ENCODE data around the gene JAK2.
"Not testable (repeated sequence)": the region's sequence is repeated elsewhere in the genome, so short reads cannot be mapped to it uniquely, and the experiment has no call there.

The JAK2 gene

DNA sequence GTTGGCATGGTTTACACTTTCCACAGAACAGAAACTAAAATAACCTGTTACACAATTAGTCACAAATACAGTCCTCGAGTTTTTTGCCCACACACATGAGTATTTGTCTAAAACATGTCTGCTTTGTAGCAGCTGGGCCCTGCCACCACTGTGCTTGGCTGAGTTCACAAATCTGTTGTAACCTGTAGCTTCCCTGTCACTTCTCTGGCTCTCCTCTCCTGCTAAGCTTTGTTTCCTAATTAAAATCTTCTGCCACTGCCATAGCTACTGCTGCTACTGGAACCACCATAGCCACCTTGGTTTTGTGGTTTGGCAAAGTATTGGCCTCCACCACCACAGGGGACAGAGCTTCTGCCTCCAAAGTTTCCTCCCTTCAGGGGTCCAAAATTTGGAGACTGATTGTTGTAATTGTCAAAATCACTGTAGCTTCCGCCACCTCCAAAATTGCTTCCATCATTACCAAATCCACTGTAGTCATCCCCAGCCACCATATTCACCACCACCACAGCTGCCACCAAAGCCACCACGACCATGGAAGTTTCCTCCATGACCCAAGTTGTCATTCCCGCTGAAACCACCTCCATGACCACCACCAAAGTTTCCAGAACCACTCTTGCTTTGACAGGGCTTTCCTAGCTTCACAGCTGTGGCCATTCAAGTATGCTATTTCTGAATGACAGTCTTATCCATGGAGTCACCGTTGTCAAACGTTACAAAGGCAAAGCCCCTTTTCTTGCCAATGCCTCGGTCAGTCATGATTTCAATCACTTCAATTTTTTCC is 40.5 kb upstream of the JAK2 start:
- not testable (repeated sequence) for ATAC-seq

DNA sequence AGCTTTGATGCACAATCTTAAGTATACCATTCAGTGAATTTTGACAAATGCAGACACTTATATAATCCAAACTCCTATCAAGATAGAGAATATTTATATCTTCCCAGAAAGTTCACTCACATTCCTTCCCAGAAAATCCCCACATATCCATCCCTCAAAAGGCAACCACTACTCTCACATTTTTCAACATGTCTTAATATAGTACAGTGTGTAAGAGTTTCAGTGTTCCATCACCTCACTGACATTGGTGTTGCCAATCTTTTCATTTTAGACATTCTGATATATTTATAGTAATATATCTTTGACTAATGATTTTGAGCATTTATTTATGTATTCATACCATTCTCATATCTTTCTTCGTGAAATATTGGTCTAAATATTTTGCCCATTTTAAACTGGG is 38.1 kb upstream of the JAK2 start:
- TF ChIP-seq TCF4 (CRISPR knock-in tag; IDR thresholded peaks at IDR 0.05; ENCODE audit: borderline replicate concordance) (no peak), CSDC2 (CRISPR knock-in tag; IDR thresholded peaks at IDR 0.05) (no peak), RARB (CRISPR knock-in tag; IDR thresholded peaks at IDR 0.05) (no peak), BACH2 (CRISPR knock-in tag; IDR thresholded peaks at IDR 0.05; ENCODE audit: borderline replicate concordance) (no peak), PPARA (CRISPR knock-in tag; IDR thresholded peaks at IDR 0.05; ENCODE audit: borderline replicate concordance) (no peak), ISL1 (CRISPR knock-in tag; IDR thresholded peaks at IDR 0.05) (no peak), OSR1 (CRISPR knock-in tag; IDR thresholded peaks at IDR 0.05) (no peak), ZC3H10 (CRISPR knock-in tag; IDR thresholded peaks at IDR 0.05) (no peak), ESRRG (CRISPR knock-in tag; IDR thresholded peaks at IDR 0.05) (no peak), ZNF8 (CRISPR knock-in tag; IDR thresholded peaks at IDR 0.05) (no peak), ZFP3 (CRISPR knock-in tag; IDR thresholded peaks at IDR 0.05) (no peak), ZFP30 (CRISPR knock-in tag; IDR thresholded peaks at IDR 0.05) (no peak)
- TF ChIP-seq, protein P1, sequence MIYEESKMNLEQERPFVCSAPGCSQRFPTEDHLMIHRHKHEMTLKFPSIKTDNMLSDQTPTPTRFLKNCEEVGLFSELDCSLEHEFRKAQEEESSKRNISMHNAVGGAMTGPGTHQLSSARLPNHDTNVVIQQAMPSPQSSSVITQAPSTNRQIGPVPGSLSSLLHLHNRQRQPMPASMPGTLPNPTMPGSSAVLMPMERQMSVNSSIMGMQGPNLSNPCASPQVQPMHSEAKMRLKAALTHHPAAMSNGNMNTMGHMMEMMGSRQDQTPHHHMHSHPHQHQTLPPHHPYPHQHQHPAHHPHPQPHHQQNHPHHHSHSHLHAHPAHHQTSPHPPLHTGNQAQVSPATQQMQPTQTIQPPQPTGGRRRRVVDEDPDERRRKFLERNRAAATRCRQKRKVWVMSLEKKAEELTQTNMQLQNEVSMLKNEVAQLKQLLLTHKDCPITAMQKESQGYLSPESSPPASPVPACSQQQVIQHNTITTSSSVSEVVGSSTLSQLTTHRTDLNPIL (CRISPR knock-in tag; IDR thresholded peaks at IDR 0.05; ENCODE audit: low read depth) = no peak
- TF ChIP-seq, protein P2, sequence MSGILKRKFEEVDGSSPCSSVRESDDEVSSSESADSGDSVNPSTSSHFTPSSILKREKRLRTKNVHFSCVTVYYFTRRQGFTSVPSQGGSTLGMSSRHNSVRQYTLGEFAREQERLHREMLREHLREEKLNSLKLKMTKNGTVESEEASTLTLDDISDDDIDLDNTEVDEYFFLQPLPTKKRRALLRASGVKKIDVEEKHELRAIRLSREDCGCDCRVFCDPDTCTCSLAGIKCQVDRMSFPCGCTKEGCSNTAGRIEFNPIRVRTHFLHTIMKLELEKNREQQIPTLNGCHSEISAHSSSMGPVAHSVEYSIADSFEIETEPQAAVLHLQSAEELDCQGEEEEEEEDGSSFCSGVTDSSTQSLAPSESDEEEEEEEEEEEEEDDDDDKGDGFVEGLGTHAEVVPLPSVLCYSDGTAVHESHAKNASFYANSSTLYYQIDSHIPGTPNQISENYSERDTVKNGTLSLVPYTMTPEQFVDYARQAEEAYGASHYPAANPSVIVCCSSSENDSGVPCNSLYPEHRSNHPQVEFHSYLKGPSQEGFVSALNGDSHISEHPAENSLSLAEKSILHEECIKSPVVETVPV (CRISPR knock-in tag; IDR thresholded peaks at IDR 0.05) = no peak
- TF ChIP-seq, protein P3, sequence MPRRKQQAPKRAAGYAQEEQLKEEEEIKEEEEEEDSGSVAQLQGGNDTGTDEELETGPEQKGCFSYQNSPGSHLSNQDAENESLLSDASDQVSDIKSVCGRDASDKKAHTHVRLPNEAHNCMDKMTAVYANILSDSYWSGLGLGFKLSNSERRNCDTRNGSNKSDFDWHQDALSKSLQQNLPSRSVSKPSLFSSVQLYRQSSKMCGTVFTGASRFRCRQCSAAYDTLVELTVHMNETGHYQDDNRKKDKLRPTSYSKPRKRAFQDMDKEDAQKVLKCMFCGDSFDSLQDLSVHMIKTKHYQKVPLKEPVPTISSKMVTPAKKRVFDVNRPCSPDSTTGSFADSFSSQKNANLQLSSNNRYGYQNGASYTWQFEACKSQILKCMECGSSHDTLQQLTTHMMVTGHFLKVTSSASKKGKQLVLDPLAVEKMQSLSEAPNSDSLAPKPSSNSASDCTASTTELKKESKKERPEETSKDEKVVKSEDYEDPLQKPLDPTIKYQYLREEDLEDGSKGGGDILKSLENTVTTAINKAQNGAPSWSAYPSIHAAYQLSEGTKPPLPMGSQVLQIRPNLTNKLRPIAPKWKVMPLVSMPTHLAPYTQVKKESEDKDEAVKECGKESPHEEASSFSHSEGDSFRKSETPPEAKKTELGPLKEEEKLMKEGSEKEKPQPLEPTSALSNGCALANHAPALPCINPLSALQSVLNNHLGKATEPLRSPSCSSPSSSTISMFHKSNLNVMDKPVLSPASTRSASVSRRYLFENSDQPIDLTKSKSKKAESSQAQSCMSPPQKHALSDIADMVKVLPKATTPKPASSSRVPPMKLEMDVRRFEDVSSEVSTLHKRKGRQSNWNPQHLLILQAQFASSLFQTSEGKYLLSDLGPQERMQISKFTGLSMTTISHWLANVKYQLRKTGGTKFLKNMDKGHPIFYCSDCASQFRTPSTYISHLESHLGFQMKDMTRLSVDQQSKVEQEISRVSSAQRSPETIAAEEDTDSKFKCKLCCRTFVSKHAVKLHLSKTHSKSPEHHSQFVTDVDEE (CRISPR knock-in tag; IDR thresholded peaks at IDR 0.05) = no peak

DNA sequence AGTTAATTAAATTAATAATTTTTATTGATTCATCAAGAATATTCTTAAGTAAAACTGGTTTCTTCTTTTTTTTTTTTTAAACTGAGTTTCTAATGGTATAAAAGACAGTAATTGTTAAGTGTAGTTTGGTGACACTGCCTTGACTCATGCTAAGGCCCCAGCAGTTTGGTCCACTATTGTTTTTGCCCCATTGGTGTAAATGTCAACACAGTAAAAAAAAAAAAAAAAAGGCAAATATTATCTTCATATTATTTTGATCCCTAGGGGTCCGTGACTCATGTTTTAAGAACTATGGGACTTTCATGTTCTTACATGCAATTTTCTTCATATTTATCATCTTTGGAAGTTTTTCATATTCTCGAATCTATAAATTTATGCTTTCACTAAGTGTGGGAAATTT is 29.2 kb upstream of the JAK2 start:
- ATAC-seq = no peak
- TF ChIP-seq OSR1 (CRISPR knock-in tag; IDR thresholded peaks at IDR 0.05) = no peak
- TF ChIP-seq, protein P2 (CRISPR knock-in tag; IDR thresholded peaks at IDR 0.05) = no peak
- TF ChIP-seq GLIS3 (CRISPR knock-in tag; IDR thresholded peaks at IDR 0.05) = no peak
- no peak for TF ChIP-seq ZC3H10 (CRISPR knock-in tag; IDR thresholded peaks at IDR 0.05)
- no peak for TF ChIP-seq TCF4 (CRISPR knock-in tag; IDR thresholded peaks at IDR 0.05; ENCODE audit: borderline replicate concordance)

More for the DNA sequence above, 38.1 kb upstream of the JAK2 start:
- ATAC-seq = no peak

DNA sequence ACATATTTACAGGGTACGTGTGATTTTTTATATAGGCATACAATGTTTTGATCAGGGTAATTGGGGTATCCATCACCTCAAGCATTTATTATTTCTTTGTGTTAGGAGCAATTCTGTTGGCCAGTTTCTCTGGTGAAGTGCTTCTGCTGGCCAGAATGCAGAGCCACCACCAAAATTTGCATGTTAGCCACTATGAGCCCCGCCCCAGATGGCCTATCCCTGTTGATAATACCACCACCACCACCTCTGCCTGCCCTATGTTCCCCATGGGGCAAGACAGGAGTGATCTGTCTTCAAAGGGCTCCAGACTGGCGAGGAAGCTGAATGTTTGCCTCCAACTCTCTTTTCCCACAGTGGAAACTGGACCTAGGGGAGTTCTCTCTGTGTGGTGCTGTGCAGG is 26.0 kb upstream of the JAK2 start:
- no peak for ATAC-seq
- TF ChIP-seq ISL1 (CRISPR knock-in tag; IDR thresholded peaks at IDR 0.05) (no peak), ZC3H10 (CRISPR knock-in tag; IDR thresholded peaks at IDR 0.05) (no peak), TOX (CRISPR knock-in tag; IDR thresholded peaks at IDR 0.05; ENCODE audit: borderline replicate concordance) (no peak), ESRRG (CRISPR knock-in tag; IDR thresholded peaks at IDR 0.05) (no peak), ZNF565 (CRISPR knock-in tag; conservative IDR thresholded peaks at IDR 0.05; ENCODE audit: low read depth) (no peak), PPARA (CRISPR knock-in tag; IDR thresholded peaks at IDR 0.05; ENCODE audit: borderline replicate concordance) (no peak), BACH2 (CRISPR knock-in tag; IDR thresholded peaks at IDR 0.05; ENCODE audit: borderline replicate concordance) (no peak), CSDC2 (CRISPR knock-in tag; IDR thresholded peaks at IDR 0.05) (no peak), SNAI2 (CRISPR knock-in tag; IDR thresholded peaks at IDR 0.05) (no peak), RARB (CRISPR knock-in tag; IDR thresholded peaks at IDR 0.05) (no peak)
- TF ChIP-seq, protein P1 (CRISPR knock-in tag; IDR thresholded peaks at IDR 0.05; ENCODE audit: low read depth) = no peak
- TF ChIP-seq, protein P4, sequence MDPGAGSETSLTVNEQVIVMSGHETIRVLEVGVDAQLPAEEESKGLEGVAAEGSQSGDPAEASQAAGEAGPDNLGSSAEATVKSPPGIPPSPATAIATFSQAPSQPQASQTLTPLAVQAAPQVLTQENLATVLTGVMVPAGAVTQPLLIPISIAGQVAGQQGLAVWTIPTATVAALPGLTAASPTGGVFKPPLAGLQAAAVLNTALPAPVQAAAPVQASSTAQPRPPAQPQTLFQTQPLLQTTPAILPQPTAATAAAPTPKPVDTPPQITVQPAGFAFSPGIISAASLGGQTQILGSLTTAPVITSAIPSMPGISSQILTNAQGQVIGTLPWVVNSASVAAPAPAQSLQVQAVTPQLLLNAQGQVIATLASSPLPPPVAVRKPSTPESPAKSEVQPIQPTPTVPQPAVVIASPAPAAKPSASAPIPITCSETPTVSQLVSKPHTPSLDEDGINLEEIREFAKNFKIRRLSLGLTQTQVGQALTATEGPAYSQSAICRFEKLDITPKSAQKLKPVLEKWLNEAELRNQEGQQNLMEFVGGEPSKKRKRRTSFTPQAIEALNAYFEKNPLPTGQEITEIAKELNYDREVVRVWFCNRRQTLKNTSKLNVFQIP (CRISPR knock-in tag; IDR thresholded peaks at IDR 0.05; ENCODE audit: borderline replicate concordance, low read depth) = no peak
- TF ChIP-seq, protein P5, sequence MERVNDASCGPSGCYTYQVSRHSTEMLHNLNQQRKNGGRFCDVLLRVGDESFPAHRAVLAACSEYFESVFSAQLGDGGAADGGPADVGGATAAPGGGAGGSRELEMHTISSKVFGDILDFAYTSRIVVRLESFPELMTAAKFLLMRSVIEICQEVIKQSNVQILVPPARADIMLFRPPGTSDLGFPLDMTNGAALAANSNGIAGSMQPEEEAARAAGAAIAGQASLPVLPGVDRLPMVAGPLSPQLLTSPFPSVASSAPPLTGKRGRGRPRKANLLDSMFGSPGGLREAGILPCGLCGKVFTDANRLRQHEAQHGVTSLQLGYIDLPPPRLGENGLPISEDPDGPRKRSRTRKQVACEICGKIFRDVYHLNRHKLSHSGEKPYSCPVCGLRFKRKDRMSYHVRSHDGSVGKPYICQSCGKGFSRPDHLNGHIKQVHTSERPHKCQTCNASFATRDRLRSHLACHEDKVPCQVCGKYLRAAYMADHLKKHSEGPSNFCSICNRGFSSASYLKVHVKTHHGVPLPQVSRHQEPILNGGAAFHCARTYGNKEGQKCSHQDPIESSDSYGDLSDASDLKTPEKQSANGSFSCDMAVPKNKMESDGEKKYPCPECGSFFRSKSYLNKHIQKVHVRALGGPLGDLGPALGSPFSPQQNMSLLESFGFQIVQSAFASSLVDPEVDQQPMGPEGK (CRISPR knock-in tag; IDR thresholded peaks at IDR 0.05; ENCODE audit: borderline replicate concordance) = no peak
- TF ChIP-seq, protein P2 (CRISPR knock-in tag; IDR thresholded peaks at IDR 0.05) = no peak
